HG02973 (cell line): ENCODE measurements around the gene ADCYAP1R1.

Source experiments
- ATAC-seq: cut with Tn5 transposase; IDR thresholded peaks from one replicate; pipeline ENCODE4 v1.9.1; 2021; ENCODE audit warnings: moderate library complexity; ENCODE audit not compliant: unreplicated experiment

ADCYAP1R1 gene

DNA sequence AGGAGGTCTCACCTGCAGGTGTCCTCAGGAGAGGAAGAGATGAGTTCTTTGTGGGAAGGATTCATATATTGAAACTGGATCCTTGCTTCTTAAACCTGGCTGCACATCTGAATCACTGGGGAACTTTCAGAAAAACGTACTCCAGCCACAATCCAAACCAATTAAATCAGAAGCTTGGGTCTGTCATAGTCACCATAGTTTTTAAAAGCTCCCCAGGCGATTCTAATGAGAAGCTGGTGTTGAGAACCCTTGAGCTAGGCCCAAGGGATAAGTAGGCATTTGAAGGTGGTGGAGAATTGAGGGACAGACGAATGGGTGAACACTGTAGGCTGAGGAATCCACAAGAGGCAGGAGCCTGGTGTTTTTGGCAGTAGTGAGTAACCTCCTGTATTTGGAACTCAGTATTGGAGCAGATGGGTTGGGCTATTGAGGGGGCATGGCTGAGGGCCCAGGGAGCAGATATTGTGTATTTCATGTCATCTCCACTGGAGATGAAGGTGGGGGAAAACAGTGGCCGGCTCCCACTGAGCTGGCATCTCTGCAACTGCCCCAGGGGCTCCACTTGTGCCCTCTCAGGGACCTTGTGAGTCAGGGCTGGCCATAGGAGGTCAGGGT is 14.5 kb downstream of the ADCYAP1R1 start:
- no peak for ATAC-seq

GRCh38 chr7:31067491-31067890 is 15.4 kb downstream of the ADCYAP1R1 start:
- ATAC-seq = no peak

DNA sequence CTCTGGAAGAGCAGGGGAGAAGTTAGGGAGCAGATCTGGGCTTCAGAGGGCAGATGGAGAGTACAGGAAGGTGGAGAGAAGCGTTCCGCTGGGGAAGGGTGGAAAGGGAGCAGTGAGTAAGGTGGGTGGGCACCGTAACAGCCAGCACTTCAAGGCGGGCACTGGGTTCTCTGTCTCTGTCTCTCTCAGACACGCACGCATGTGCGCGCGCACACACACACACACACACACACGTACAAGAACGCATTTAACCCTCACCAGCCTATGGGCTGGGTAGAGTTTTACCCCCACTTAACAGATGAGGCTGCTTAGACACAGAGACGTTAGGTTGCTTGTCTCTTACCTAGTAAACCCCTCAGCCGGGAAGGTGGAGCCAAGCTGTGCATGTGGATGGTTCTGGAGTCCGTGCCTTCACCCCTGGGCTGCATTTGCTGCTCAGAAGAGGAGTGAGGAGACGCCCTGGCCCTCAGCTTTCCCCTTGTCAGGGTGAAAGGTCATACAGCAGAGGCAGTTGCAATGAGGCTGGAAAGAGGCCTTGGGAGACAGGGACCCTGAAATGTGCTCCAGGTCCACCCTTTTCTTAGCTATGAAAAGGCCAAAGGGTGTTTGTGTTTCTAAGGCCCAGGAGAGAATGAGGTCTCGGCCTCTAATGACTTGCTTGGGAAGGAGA is 16.0 kb downstream of the ADCYAP1R1 start:
- no peak for ATAC-seq

DNA sequence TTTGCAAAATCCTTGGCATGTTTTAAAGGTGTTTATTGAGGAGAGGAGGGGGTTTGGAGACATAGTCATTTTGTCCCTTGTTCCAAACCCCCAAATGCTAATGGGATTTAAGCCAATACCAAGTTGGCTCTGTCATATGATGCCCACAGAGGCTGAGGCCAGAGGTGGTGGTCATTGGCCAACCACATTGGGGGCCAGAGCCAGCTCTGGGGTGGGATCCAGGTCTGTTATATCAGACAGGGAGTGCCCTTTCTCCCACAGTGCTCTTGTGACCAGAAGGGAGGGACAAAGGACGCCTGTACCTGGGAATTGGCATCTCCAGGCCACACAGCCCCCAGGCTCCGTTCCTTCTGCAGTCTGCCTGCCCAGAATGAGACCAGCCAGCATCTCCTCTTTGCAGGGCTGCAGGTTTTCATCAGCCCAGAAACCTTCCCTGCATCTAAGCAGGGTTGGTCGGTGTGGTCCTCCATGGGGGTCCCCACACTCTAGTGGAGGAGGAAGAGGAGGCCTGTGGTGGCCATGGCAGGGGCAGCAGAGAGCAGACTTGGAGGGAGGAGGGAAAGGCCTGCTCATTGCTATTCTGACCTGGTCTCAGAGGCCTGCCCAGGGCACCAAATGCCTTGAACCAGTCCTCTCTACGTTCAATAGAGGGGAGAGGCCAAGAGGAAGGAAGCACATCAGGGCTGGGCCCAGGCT is 17.9 kb downstream of the ADCYAP1R1 start:
- no peak for ATAC-seq

- ATAC-seq = no peak
Measured at GRCh38 chr7:31070991-31071644, 19.0 kb downstream of the ADCYAP1R1 start.

DNA sequence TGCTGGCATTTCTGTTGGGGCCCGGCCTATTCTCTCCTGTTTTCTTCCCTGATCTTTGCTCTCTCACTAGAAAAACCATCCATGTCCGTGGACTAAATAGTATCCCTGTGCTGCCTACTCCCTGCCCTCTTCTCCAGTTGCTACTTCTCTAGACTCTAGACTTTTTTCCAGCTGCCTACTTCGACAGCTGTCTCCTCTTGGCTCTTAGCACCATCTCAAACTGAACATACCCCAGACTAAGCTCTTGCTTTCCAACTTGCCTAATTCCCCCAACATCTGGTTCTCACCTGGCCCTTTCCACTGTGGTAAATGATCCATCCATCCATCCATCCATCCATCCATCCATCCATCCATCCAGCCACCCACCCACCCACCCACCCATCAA is 19.5 kb downstream of the ADCYAP1R1 start:
- ATAC-seq = no peak

DNA sequence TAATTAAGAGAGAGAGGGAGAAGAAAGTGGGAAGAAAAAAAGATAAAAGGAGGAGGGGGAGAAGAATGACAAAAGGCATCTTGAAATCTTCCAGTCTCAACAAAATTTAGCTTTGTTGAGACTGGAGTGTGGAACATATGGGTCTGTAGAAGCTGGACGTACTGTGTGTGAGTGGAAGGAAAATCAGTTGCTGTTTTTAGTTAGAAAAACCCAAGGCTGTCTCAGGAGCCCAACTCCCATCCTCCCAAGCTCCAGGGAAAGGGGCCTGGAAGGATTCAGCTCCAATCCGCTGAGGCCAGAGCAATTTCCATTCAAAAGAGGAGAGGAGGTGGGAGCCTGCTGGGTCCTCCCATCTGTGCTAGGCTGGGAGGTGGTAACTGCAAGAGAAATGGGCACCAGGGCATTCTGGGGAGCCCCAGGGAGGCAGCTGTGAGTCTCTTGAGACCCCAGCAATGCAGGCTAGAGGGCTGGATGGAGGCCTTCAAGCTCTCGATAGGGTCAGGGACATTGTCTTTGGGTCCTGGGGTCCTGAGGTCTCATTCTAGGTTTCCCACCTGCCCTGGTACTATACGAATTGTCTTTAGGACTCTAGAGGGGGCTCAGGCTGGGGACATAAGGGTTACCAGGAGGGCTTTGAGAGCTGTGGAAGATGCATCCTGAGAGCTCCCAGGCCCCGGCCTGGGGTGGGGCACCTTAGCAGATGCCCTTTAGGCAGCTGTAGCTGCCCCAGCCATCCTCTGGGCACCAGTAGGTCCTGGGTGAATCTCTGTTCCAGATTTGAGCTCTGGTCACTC is 21.4 kb downstream of the ADCYAP1R1 start:
- ATAC-seq = no peak

- ATAC-seq = no peak
Measured at GRCh38 chr7:31074120-31074383, 21.9 kb downstream of the ADCYAP1R1 start.

GRCh38 chr7:31074403-31075085 is 22.4 kb downstream of the ADCYAP1R1 start:
- ATAC-seq = no peak

GRCh38 chr7:31075086-31075405 is 22.9 kb downstream of the ADCYAP1R1 start:
- ATAC-seq = no peak

DNA sequence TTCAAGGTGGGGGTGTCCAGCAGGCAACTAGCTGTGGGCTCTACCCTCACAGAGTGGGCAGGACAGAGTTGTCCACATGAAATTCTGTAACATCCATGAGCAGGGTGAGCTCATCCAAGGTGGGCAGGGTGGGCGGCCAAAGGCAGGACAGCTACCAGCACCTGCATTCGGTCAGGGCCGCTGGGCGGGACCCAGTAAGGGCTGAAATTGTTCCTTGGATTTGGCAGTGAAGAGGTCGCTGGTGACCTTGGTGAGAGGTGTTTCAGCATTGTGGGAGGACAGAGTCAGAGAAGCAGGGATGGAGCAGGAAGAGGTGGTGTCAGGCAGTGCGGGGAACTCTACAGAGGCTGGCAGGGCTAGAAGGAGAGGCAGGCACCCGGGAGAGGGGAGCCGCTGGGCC is 23.9 kb downstream of the ADCYAP1R1 start:
- no peak for ATAC-seq

DNA sequence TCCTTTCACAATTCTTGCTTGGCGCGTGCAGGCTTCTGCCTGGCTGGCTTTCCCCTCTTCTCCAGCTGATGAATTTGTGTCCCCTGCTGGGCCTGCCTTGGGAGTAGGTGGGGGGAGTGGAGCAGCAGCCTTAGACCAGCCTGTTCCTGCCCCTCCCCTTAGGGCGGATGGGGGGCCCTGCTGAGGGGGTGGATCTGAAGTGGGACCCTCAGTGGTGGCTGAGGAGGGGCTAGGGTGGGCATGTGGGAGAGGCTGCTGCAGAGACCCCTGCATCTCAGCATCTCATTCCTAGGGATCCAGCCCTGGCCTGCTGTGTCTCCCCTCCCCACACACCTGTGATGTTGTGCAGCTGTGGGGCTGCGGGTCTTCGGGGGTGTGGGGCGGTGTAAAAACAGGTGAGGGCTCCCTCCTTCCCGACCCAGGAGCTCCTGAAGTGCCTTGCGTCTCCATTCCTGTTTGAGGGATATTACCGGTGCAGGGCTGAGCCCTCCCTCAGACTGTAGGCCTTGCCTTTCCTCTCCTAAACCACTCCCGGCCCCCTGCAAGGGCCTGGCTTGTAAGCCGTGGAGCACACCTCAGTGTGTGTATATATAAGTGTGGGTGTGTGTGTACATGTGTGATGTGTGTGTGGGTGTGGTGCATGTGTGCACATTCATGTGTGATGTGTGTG is 24.7 kb downstream of the ADCYAP1R1 start:
- no peak for ATAC-seq

DNA sequence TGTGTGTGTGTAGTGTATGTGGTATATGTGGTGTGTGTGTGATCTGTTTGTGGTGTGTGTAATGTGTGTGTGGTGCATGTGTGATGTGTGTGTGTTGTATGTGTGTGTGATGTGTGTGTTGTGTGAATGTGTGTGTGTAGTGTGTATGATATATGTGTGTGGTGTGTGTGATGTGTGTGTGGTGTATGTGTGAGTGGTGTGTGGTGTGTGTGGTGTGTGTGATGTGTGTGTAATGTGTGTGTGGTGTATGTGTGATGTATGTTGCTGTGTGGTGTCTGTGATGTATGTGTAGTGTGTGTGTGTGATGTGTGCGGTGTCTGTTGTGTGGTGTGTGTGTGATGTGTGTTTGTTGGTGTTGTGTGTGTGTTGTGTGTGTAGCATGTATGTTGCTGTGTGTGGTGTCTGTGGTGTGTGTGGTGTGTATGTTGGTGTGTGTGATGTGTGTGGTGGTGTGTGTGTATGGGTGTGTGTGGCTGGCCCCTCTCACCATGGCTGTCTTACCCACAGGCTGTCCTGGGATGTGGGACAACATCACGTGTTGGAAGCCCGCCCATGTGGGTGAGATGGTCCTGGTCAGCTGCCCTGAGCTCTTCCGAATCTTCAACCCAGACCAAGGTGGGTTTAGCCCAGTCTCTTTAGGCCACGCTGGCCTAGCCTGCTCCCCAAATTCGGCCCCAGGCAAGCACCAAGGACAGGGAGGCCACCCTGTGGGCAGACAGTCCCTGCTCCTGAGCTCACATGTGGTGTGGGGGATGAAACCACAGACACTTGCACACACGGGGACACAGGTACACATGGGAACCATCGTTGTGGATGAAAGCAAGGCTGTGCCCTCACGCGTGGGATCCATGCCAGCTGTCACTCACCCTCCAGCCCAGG is 25.6 kb downstream of the ADCYAP1R1 start:
- ATAC-seq = no peak

- ATAC-seq = no peak
Measured at GRCh38 chr7:31078363-31078990, 26.4 kb downstream of the ADCYAP1R1 start.

DNA sequence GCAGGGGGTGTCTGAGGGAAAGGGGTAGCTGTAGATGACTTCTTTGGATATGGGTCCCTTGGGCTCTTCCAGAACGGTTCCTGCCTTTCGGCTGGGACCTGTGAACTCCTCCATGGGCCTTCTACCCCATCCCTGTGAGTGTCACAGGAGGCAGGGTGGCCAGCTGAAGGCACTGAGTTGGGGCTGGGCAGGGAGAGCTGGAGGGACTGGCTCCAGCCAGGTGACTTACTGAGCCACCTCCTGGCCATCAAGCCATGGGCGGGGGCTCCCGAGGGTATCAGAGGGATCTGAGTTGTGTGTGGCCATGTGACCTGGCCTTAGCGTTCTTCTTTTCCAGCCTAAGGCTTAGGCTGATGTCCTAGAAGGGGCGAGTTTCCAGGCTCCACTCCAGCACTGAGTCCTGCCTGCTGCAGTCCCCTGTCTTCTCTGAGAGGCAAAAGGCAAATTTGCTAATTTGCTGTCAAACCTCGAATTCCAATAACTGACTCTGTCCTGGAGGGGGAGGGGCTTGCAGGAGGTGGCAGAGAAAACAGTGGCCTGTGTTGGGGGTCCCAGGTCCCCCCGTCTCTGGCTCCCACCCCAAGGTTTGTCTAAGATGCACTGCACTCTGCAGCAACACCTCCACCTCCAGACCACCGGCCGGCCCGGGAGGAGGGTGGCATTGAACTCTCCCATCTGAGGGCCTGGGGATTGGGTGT is 27.2 kb downstream of the ADCYAP1R1 start:
- no peak for ATAC-seq

GRCh38 chr7:31079824-31080511 is 27.9 kb downstream of the ADCYAP1R1 start:
- ATAC-seq = no peak

GRCh38 chr7:31080763-31081162 is 28.7 kb downstream of the ADCYAP1R1 start:
- ATAC-seq = no peak

- ATAC-seq = no peak
Measured at GRCh38 chr7:31082017-31082416, 29.9 kb downstream of the ADCYAP1R1 start.
